Lower leg skin (tissue), 4 donors: Measurements from ENCODE around the gene TACR3. TPM values are rescaled to one million over a fixed set of nuclear protein-coding genes. Genes with fewer than 3 reads are reported as not detected.

ENCODE experiments used
- DNase-seq, 2 donors: peaks; one replicate each; pipeline ENCODE4 v3.0.0-alpha.2; 2019; ENCODE audit warnings: low spot score in 2 of 2
- H3K4me3 ChIP-seq: fragments of 200-600 bp; sonication (generic); 2 replicates; pipeline ENCODE4 v1.5.1; 2017; ENCODE audit warnings: mild to moderate bottlenecking, low read depth; ENCODE audit not compliant: poor library complexity, severe bottlenecking
- CTCF ChIP-seq, 3 donors: fragments of 450-650 bp; IDR thresholded peaks; one replicate each; pipeline ENCODE4 v1.5.1; 2016; ENCODE audit warnings: antibody characterized with exemption in 3 of 3, mild to moderate bottlenecking in 3 of 3, moderate library complexity in 2 of 3
- POLR2A ChIP-seq, 2 donors: fragments of 450-650 bp; IDR thresholded peaks; one replicate each; pipeline ENCODE4 v1.6.1; 2016 to 2017; ENCODE audit warnings: antibody characterized with exemption in 2 of 2, mild to moderate bottlenecking in 1 of 2, moderate library complexity in 1 of 2
- WGBS, 2 donors: methylation state at CpG; one replicate each; pipeline ENCODE4 v1.1.5; 2018; 5-methylcytosine and 5-hydroxymethylcytosine counted together
- intact Hi-C: fragments of 100-400 bp; cut with DNase I; formaldehyde crosslinking; loops from one replicate; pipeline ENCODE4 v1.15.0; 2023; ENCODE audit warnings: low total_unique reads
- total RNA-seq, 4 donors: library from RNA; depleted of rRNA; stranded (reverse); fragments of >200 nt; gene quantifications; one replicate each; pipeline ENCODE4 v1.1.0, GENCODE V29; 2016

TACR3 gene
- total RNA-seq, 4 donors from 2014 or later, result not detected

- DNase-seq, result no peak
- H3K4me3 ChIP-seq, result no peak overlapping the region
- intact Hi-C loops, result no loop called here
- TF ChIP-seq POLR2A (IDR thresholded peaks at IDR 0.05) (no peak), CTCF (IDR thresholded peaks at IDR 0.05) (no peak)
- 62 to 73% methylated on average over 2 of the region's 2 CpGs for WGBS, 2 donors
Measured at GRCh38 chr4:103664436-103665075, 55.2 kb downstream of the TACR3 start.

DNA sequence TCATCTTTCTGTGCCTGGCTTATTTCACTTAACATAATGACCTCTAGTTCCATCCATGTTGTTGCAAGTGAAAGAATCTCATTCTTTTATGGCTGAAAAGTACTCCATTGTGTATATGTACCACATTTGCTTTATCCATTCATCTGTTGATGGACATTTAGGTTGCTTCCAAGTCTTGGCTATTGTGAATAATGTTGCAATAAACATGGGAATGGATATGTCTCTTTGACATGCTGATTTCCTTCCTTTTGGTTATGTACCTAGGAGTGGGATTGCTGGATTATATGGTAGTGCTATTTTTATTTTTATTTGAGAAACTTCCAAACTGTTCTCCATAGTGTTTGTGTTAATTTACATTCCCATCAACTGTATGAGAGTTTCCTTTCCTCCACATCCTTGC is 71.2 kb downstream of the TACR3 start:
- no peak for TF ChIP-seq CTCF (IDR thresholded peaks at IDR 0.05)
- TF ChIP-seq POLR2A (IDR thresholded peaks at IDR 0.05), result no peak
- no peak overlapping the region for H3K4me3 ChIP-seq
- DNase-seq, result no peak
- intact Hi-C loops, result no loop called here

GRCh38 chr4:103645991-103646390 is 73.8 kb downstream of the TACR3 start:
- intact Hi-C loops, result no loop called here
- TF ChIP-seq CTCF (IDR thresholded peaks at IDR 0.05) (no peak), POLR2A (IDR thresholded peaks at IDR 0.05) (no peak)
- WGBS, 2 donors, result 71 to 75% methylated on average over 4 of the region's 4 CpGs
- DNase-seq, result no peak
- H3K4me3 ChIP-seq, result no peak overlapping the region

- intact Hi-C loops, result no loop called here
- WGBS, 2 donors, result 7 to 20% methylated on average over 1 of the region's 1 CpG
- no peak for DNase-seq
- TF ChIP-seq POLR2A (IDR thresholded peaks at IDR 0.05), result no peak
- TF ChIP-seq CTCF (IDR thresholded peaks at IDR 0.05), result no peak
- H3K4me3 ChIP-seq, result no peak overlapping the region
Measured at GRCh38 chr4:103634236-103634635, 85.5 kb downstream of the TACR3 start.

DNA sequence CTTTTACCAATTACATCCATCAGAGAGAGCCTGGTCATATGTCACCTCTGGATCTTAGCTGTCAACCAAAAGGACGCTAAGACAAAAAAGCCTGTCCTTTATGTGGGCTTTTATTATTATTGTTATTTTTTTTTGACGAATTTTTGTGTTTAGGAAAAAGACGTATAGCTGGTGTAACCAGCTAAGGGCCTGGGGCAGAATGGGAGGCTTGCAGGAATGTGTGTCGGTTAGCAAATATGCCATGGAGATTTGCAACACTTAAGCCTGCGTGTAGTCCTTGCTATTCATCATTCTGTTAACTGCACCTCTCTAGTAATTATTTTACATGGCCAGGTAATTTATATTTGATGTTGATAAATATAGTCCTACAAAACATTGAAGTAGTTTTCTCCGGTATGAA is 93.5 kb downstream of the TACR3 start:
- no peak for DNase-seq
- intact Hi-C loops, result no loop called here
- WGBS, 2 donors, result 42 to 48% methylated on average over 6 of the region's 6 CpGs
- no peak for TF ChIP-seq POLR2A (IDR thresholded peaks at IDR 0.05)
- no peak for TF ChIP-seq CTCF (IDR thresholded peaks at IDR 0.05)
- no peak overlapping the region for H3K4me3 ChIP-seq

DNA sequence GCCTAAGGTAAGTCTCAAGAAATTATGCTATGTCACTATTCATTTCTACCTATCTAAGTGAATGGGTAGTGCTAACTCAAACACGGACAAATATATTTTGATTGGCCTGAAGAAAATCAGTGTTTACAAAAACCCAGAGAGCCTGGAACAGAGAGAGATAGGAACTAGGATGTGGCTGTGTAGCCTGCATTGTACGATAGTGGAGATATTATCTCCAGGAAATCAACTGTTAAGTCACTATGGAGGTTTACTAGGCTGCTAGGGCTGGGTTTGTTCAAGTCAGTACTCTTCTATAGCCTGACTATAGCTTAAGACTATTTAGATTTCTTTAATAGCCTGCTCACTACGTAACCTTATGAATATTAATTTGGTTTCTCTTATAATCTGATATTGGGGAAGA is 127.9 kb downstream of the TACR3 start:
- WGBS, 2 donors, result 72 to 79% methylated on average over 3 of the region's 3 CpGs
- no peak for DNase-seq
- no peak overlapping the region for H3K4me3 ChIP-seq
- TF ChIP-seq POLR2A (IDR thresholded peaks at IDR 0.05) (no peak), CTCF (IDR thresholded peaks at IDR 0.05) (no peak)
- intact Hi-C loops, result no loop called here
